ENCODE measurements around the gene SUFU.

SUFU gene

GRCh38 chr10:102619281-102619981 is 115.7 kb downstream of the SUFU start:
- H3K4me3 ChIP-seq (ENCODE audit: low read depth, low read length): no peak overlapping the region
- TF ChIP-seq, protein P1, sequence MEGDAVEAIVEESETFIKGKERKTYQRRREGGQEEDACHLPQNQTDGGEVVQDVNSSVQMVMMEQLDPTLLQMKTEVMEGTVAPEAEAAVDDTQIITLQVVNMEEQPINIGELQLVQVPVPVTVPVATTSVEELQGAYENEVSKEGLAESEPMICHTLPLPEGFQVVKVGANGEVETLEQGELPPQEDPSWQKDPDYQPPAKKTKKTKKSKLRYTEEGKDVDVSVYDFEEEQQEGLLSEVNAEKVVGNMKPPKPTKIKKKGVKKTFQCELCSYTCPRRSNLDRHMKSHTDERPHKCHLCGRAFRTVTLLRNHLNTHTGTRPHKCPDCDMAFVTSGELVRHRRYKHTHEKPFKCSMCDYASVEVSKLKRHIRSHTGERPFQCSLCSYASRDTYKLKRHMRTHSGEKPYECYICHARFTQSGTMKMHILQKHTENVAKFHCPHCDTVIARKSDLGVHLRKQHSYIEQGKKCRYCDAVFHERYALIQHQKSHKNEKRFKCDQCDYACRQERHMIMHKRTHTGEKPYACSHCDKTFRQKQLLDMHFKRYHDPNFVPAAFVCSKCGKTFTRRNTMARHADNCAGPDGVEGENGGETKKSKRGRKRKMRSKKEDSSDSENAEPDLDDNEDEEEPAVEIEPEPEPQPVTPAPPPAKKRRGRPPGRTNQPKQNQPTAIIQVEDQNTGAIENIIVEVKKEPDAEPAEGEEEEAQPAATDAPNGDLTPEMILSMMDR (IDR thresholded peaks at IDR 0.05; ENCODE audit: insufficient read depth, low read depth, low read length, missing control alignments): no peak
- DNase-seq (ENCODE audit: low read depth): no peak

- no peak for DNase-seq (ENCODE audit: low read depth)
- TF ChIP-seq, protein P1 (IDR thresholded peaks at IDR 0.05; ENCODE audit: insufficient read depth, low read depth, low read length, missing control alignments): no peak
- H3K4me3 ChIP-seq (ENCODE audit: low read depth, low read length): no peak overlapping the region
Measured at GRCh38 chr10:102620138-102620590, 116.4 kb downstream of the SUFU start.

DNA sequence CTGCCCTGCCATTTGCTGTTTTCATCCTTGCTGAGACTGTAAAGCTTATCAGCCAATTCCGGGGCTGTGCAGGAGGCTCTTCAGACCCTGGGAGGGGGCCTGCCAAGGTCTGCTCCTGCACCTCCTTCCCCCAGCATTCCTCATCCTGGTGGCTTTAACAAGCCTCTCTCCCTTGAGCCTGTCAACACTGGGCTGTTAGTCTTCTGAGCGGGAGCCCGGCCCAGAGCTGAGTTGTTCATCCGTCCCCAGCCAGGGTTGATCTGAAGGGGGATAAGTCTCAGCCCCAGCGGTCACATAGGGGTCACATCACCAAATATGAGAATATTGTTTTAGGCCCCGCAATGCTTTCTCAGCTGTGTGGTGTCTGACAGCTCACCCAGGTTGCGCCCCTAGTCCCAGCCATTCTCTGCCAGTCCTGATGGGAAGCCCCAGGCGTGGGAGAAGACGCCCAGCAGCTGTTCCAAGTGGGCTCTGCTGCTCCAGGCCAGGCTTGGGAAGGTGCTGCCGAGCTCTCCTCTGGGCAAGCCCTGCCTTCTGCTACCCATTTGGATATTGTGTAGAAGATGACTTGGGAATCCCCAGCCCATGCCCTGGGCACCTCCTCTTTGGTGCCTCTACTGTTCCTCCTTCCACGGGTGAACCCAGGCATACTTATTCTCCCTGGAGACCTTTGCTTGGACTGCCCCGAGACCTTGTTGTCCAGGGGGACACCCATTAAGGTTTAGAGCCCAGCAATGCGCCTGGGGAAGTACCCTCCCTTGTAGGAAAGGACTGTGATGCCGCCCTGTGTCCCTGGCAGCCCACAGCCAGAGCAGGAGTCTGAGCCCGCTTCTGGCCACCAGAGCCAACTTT is 117.0 kb downstream of the SUFU start:
- DNase-seq (ENCODE audit: low read depth): no peak
- H3K4me3 ChIP-seq (ENCODE audit: low read depth, low read length): no peak overlapping the region
- TF ChIP-seq, protein P1 (IDR thresholded peaks at IDR 0.05; ENCODE audit: insufficient read depth, low read depth, low read length, missing control alignments): no peak

DNA sequence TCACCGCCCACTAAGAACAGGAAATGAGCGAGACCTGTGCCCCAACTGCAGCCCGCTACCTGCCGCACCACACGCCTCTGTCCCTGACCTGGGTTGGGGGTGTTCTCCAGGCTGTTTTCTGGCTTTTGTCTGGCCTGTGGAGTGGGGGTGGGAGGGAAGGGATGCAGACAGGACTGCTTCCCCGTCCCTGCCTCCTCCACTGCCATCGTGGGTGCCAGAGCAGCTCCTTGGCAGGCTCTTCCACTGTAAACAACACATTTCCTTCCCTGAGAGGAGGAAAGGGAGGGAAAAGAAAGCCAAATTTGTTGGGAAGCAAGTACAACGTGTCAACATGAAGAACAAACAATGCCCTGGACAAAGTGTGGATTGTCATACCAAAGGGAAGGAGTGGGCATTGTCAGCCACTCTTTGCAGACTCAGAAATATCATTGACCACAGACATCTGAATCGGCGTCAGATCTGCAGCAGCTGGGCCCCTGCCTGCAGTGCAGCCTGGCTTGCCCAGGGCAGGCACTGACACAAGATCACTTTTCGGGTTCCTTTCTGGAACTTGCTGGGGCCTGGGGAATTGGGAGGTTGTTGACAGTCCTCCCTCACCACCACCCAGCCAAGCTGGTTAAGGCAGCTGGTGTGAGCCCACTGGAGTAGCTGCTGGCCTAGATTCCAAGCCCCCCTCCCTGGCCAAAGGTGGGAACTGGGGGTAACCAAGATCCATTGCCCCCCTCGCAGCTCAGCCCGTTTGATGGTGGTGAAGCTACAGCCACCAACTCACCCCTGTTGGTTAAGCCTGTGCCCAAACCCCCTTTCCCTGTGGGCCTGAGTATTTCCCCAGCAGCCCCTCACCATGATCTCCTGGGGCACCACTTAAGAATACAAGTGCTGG is 117.9 kb downstream of the SUFU start:
- DNase-seq (ENCODE audit: low read depth): no peak
- H3K4me3 ChIP-seq (ENCODE audit: low read depth, low read length): no peak overlapping the region
- TF ChIP-seq, protein P1 (IDR thresholded peaks at IDR 0.05; ENCODE audit: insufficient read depth, low read depth, low read length, missing control alignments): no peak

DNA sequence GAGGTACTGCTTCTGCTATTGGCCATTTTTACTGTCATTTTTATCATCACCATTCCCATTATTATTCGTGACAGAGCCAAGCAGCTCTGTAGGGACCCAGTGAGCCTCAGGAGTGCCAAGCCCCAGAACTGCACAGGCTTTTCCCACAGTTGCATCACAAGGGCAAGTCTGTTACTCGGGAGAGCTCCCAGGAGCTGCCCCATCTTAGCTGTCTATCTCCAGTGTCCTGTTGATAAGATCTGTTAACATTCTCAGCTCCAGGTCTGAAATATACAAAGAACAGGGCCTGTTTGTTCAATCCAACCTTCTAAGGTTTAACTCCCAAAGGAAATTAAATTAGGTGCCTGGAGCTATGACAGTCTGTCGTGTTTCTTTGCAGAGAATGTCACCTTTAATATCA is 120.3 kb downstream of the SUFU start:
- no peak for DNase-seq (ENCODE audit: low read depth)
- TF ChIP-seq, protein P1 (IDR thresholded peaks at IDR 0.05; ENCODE audit: insufficient read depth, low read depth, low read length, missing control alignments): no peak
- H3K4me3 ChIP-seq (ENCODE audit: low read depth, low read length): no peak overlapping the region

GRCh38 chr10:102624751-102625645 is 121.2 kb downstream of the SUFU start:
- DNase-seq (ENCODE audit: low read depth): no peak
- no peak overlapping the region for H3K4me3 ChIP-seq (ENCODE audit: low read depth, low read length)
- TF ChIP-seq, protein P1 (IDR thresholded peaks at IDR 0.05; ENCODE audit: insufficient read depth, low read depth, low read length, missing control alignments): no peak
